Neuronal stem cell (in vitro differentiated cells): Measurements from ENCODE around the gene CALML5.

Source experiments
- DNase-seq: peaks from one replicate; pipeline ENCODE4 v3.0.0-alpha.2; 2013; ENCODE audit warnings: low spot score
- H2AFZ ChIP-seq: one replicate; pipeline ENCODE4 v1.6.1; 2013; ENCODE audit warnings: mild to moderate bottlenecking, low read length, inconsistent platforms
- H2AK5ac ChIP-seq: 2 replicates; pipeline ENCODE4 v1.6.1; 2013; ENCODE audit warnings: low read depth, mild to moderate bottlenecking, inconsistent platforms, low read length, moderate library complexity, mixed read lengths
- H2BK120ac ChIP-seq: 2 replicates; pipeline ENCODE4 v1.6.1; 2013; ENCODE audit warnings: low read depth, mild to moderate bottlenecking, inconsistent platforms, low read length, moderate library complexity, mixed read lengths
- H2BK12ac ChIP-seq: one replicate; pipeline ENCODE4 v1.6.1; 2013; ENCODE audit warnings: low read length, inconsistent platforms
- H2BK15ac ChIP-seq: 2 replicates; pipeline ENCODE4 v1.6.1; 2013; ENCODE audit warnings: mild to moderate bottlenecking, low read length, inconsistent platforms, mixed read lengths
- H2BK5ac ChIP-seq: one replicate; pipeline ENCODE4 v1.6.1; 2013; ENCODE audit warnings: inconsistent platforms, mild to moderate bottlenecking, low read length, moderate library complexity
- H3K14ac ChIP-seq: one replicate; pipeline ENCODE4 v1.6.1; 2013; ENCODE audit warnings: low read length, inconsistent platforms
- H3K18ac ChIP-seq: 2 replicates; pipeline ENCODE4 v1.6.1; 2013; ENCODE audit warnings: low read length, inconsistent platforms
- H3K23ac ChIP-seq: 2 replicates; pipeline ENCODE4 v1.6.1; 2013; ENCODE audit warnings: low read depth, mild to moderate bottlenecking, mixed read lengths, low read length, inconsistent platforms; ENCODE audit not compliant: poor library complexity
- H3K27ac ChIP-seq: replicated peaks from 3 replicates; pipeline ENCODE4 v1.5.1; 2013; ENCODE audit warnings: low read length, inconsistent platforms
- H3K27me3 ChIP-seq, 3 experiments: 2 replicates each; pipeline ENCODE4 v1.6.1; 2013; ENCODE audit warnings: low read length in 3 of 3, mild to moderate bottlenecking in 2 of 3, inconsistent platforms in 1 of 3, low read depth in 1 of 3, mixed read lengths in 1 of 3, moderate library complexity in 1 of 3; ENCODE audit not compliant: control insufficient read depth in 3 of 3, insufficient read depth in 3 of 3
- H3K36me3 ChIP-seq, 2 donors: replicated peaks in 1 of 2; 2 replicates each; pipeline ENCODE4 v1.6.1; 2013; ENCODE audit warnings: low read length in 2 of 2; ENCODE audit not compliant: control insufficient read depth in 2 of 2, insufficient read depth in 2 of 2
- H3K4ac ChIP-seq: 2 replicates; pipeline ENCODE4 v1.6.1; 2013; ENCODE audit warnings: inconsistent platforms, mild to moderate bottlenecking, low read length, moderate library complexity
- H3K4me1 ChIP-seq, 2 donors: 1 replicate in 1 of 2; 2 replicates in 1 of 2; pipeline ENCODE4 v1.6.1; 2013; ENCODE audit warnings: low read length in 2 of 2, low read depth in 1 of 2; ENCODE audit not compliant: control insufficient read depth in 2 of 2, insufficient read depth in 1 of 2
- H3K4me2 ChIP-seq: one replicate; pipeline ENCODE4 v1.6.1; 2013; ENCODE audit warnings: mild to moderate bottlenecking, low read length, inconsistent platforms; ENCODE audit not compliant: insufficient read depth, poor library complexity, severe bottlenecking
- H3K4me3 ChIP-seq, 2 donors: 2 replicates each; pipeline ENCODE4 v1.5.1; 2013; ENCODE audit warnings: low read length in 2 of 2, mild to moderate bottlenecking in 2 of 2, inconsistent platforms in 1 of 2, moderate library complexity in 1 of 2
- H3K79me1 ChIP-seq: one replicate; pipeline ENCODE4 v1.6.1; 2013; ENCODE audit warnings: low read depth, mild to moderate bottlenecking, inconsistent platforms, low read length, moderate library complexity
- H3K9ac ChIP-seq: one replicate; pipeline ENCODE4 v1.6.1; 2013; ENCODE audit warnings: mild to moderate bottlenecking, low read depth, low read length, inconsistent platforms; ENCODE audit not compliant: poor library complexity
- H3K9me3 ChIP-seq, 2 donors: replicated peaks in 1 of 2; 2 replicates each; pipeline versions ENCODE3 to v1.6.1; 2013; ENCODE audit warnings: low read length in 2 of 2, mild to moderate bottlenecking in 2 of 2, inconsistent platforms in 1 of 2, low read depth in 1 of 2, mixed read lengths in 1 of 2, moderate library complexity in 1 of 2; ENCODE audit not compliant: control insufficient read depth in 2 of 2, insufficient read depth in 1 of 2
- H4K8ac ChIP-seq: one replicate; pipeline ENCODE4 v1.6.1; 2013; ENCODE audit warnings: low read depth, mild to moderate bottlenecking, inconsistent platforms, low read length, moderate library complexity
- H4K91ac ChIP-seq: one replicate; pipeline ENCODE4 v1.6.1; 2013; ENCODE audit warnings: low read length, low read depth, mild to moderate bottlenecking, inconsistent platforms; ENCODE audit not compliant: poor library complexity
- WGBS, 2 donors: extraction: QIAGEN DNeasy Blood & Tissue Kit; methylation state at CpG; one replicate each; pipeline ENCODE4 v1.1.7; 2013; ENCODE audit warnings: missing lambda C conversion rate in 2 of 2, mixed read lengths in 1 of 2; ENCODE audit not compliant: insufficient read length in 2 of 2, insufficient replicate concordance in 1 of 2; ENCODE audit errors: extremely low coverage in 2 of 2; 5-methylcytosine and 5-hydroxymethylcytosine counted together

Gene CALML5

DNA sequence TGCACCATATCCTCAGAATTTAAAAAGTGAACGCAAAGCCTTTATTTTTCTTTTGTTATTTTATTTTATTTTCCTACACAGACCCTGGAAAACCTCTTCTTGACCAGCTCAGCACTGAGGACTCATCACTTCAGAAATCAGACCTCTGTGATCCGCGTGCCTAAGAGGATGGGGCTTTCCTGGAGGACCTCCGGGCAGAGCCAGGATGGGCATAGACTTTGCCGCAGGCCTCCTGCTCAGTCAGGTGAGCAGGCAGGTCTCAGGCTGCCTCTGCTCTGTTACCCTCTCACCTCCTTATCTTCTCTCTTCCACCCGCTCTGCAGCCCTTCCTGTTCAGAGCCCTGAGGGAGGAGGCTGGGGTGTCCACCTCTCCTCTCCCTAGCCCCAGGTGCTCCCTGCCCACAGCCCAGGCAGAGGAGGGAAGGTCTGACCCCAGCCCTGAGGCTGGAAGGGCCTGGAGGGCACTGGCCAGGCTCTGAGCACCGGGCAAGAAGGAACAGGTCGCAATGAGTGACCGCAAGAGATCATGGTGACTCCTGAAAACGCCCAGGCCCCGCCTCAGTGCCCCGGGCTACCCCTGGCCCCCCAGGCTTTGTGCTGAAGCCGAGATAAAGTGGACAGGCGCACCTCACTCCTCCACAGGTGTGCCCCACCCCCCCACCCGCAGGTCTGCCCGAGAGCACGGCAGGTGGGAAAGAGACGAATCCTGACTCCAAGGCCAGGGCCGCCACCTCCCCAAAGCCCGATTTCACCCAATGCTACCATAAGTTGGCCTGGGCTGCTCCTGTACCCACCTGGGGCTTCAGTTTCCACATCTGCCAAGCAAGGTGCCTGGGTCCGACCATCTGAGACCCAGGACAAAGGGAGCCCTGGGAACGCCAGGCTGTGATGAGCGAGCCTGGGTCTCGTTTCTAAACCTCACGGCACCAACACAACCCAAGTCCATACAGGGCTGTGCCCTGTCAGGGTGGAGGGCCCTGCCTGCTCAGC lies 2.8 kb downstream of the CALML5 start:
- Histone ChIP-seq H4K8ac (no peak overlapping the region), H3K27ac (no peak overlapping the region), H3K4me3 (peak overlapping the region in 1 of 2 donors; percentile 59), H3K14ac (no peak overlapping the region), H3K18ac (peak overlapping the region; percentile 84), H3K4me2 (no peak overlapping the region), H3K9ac (no peak overlapping the region), H2BK5ac (no peak overlapping the region), H3K23ac (no peak overlapping the region), H3K36me3 (no peaks in the 10 kb centered on the region), H3K27me3 (peaks cover 0 to 25% (median 0%) of the 10 kb centered on the region in 3 experiments), H3K79me1 (no peaks in the 10 kb centered on the region), H2AK5ac (peak overlapping the region; percentile 78), H2BK15ac (peak overlapping the region; percentile 80), H3K4ac (no peak overlapping the region), H3K4me1 (no peaks in the 10 kb centered on the region), H2BK120ac (peak overlapping the region; percentile 40), H3K9me3 (peaks cover 0 to 8% of the 10 kb centered on the region in 2 donors), H4K91ac (no peak overlapping the region), H2AFZ (no peak overlapping the region), H2BK12ac (no peak overlapping the region)
- no CpG with 5 or more reads among the region's 25 CpGs for WGBS, 2 donors
- no peak for DNase-seq

DNA sequence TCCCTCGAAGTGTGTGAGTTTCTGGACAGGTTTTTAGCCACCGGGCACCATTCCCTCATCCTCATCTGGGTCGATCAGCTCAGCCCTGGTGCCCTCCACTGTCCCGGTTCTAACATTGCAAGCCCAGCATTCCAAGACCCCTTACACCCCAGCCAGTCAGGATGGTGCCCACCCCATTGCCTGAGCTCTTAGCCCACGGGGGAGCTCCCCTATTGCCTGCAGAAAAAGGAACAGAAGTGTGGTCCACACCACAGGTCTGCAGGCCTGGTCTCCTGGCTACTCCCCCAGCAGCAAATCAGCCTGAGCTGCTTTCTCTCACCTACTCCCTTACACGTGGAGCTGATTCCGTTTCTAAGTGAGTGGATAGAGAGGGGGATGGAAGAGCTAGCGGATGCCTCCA lies 4.8 kb downstream of the CALML5 start:
- no peak overlapping the region for H4K91ac ChIP-seq
- no peak overlapping the region for H2BK15ac ChIP-seq
- no peak overlapping the region for H3K4ac ChIP-seq
- no peak overlapping the region for H2BK12ac ChIP-seq
- H3K14ac ChIP-seq, result no peak overlapping the region
- H3K9me3 ChIP-seq, result peaks cover 0 to 9% of the 10 kb centered on the region in 2 donors
- no peak overlapping the region for H3K18ac ChIP-seq
- no peak overlapping the region for H2BK120ac ChIP-seq
- no peak overlapping the region for H3K4me2 ChIP-seq
- no peaks in the 10 kb centered on the region for H3K79me1 ChIP-seq
- H3K9ac ChIP-seq, result no peak overlapping the region
- no peak overlapping the region for H2AFZ ChIP-seq
- no peak overlapping the region for H4K8ac ChIP-seq
- H3K36me3 ChIP-seq, result no peaks in the 10 kb centered on the region
- H3K27me3 ChIP-seq, result peaks cover 0 to 24% (median 0%) of the 10 kb centered on the region in 3 experiments
- H2AK5ac ChIP-seq, result no peak overlapping the region
- H2BK5ac ChIP-seq, result no peak overlapping the region
- no peak overlapping the region for H3K23ac ChIP-seq
- no CpG with 5 or more reads among the region's 8 CpGs for WGBS, 2 donors
- no peaks in the 10 kb centered on the region for H3K4me1 ChIP-seq
- no peak for DNase-seq
- H3K27ac ChIP-seq, result no peak overlapping the region
- no peak overlapping the region for H3K4me3 ChIP-seq

DNA sequence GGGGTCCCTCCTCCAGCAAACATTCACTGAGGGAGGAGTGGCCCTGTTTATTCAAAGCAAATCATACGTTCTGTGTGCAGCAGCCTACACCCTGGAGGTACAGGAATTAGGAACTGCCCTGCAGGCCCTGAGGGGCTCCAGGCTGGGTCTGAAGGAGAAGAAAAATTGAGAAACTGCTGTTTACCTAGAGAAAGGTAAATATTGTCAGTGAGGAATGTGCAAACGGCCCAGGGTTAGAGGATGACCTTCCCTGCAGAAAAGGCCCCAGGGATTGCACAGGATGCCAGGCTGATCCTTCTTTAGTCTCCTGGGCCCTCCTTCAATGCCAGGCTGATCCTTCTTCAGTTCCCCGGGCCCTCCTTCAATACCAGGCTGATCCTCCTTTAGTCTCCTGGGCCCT lies 5.7 kb downstream of the CALML5 start:
- no peak overlapping the region for H2BK12ac ChIP-seq
- no peak for DNase-seq
- no CpG with 5 or more reads among the region's 3 CpGs for WGBS, 2 donors
- no peak overlapping the region for H3K4ac ChIP-seq
- H2BK5ac ChIP-seq, result no peak overlapping the region
- H3K27ac ChIP-seq, result no peak overlapping the region
- H2BK15ac ChIP-seq, result no peak overlapping the region
- H3K4me3 ChIP-seq, result no peak overlapping the region
- H3K79me1 ChIP-seq, result no peaks in the 10 kb centered on the region
- no peak overlapping the region for H3K4me2 ChIP-seq
- no peaks in the 10 kb centered on the region for H3K4me1 ChIP-seq
- H3K9ac ChIP-seq, result no peak overlapping the region
- H3K18ac ChIP-seq, result peak overlapping the region; percentile 35
- no peak overlapping the region for H3K23ac ChIP-seq
- peaks cover 0 to 9% of the 10 kb centered on the region in 2 donors for H3K9me3 ChIP-seq
- no peak overlapping the region for H3K14ac ChIP-seq
- H3K27me3 ChIP-seq, result peaks cover 0 to 27% (median 0%) of the 10 kb centered on the region in 3 experiments
- H2AK5ac ChIP-seq, result no peak overlapping the region
- no peak overlapping the region for H2AFZ ChIP-seq
- H3K36me3 ChIP-seq, result no peaks in the 10 kb centered on the region
- no peak overlapping the region for H4K8ac ChIP-seq
- no peak overlapping the region for H2BK120ac ChIP-seq
- no peak overlapping the region for H4K91ac ChIP-seq

DNA sequence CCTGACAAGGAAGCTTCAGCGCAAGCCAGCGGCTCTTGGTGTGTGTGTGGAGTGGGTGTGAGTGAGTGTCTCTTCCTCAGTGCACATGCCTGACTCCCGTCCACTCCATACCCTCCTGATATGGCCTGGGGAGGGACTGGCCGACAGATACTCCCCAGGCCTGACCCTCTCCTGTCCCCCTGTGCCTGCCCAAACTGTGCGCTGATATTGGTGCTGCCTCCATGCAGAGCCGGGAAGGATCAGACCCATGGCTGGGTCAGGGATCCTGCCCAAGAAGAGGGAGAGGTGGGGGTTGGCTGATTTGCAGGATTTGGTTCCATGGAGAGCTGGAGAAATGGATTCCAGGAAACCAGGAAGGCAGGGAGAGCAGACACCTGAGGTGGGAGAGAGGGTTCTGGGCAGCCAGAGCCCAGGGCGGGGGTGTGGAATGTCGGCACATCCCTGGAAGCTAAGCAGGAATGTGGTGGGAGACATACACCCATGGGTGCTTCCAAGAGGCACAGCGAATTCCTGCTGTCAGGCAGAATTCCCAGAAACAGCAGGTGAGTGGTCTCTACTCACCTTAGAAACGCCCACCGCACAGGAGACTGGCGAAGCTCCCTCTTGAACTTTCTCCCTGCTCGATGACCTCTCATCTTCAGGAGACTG lies 6.3 kb downstream of the CALML5 start:
- no peak overlapping the region for H3K4ac ChIP-seq

More for the DNA sequence above, 6.3 kb downstream of the CALML5 start:
- Histone ChIP-seq H3K27ac (no peak overlapping the region), H3K4me1 (no peaks in the 10 kb centered on the region), H3K23ac (no peak overlapping the region), H2AK5ac (no peak overlapping the region), H3K9me3 (peaks cover 0 to 9% of the 10 kb centered on the region in 2 donors), H2BK15ac (no peak overlapping the region), H3K27me3 (peaks cover 0 to 27% (median 0%) of the 10 kb centered on the region in 3 experiments), H2BK12ac (no peak overlapping the region), H3K14ac (no peak overlapping the region), H3K18ac (peak overlapping the region; percentile 19), H4K91ac (no peak overlapping the region), H3K4me3 (peak overlapping the region in 1 of 2 donors; percentile 36), H2BK120ac (no peak overlapping the region), H3K36me3 (no peaks in the 10 kb centered on the region), H3K9ac (no peak overlapping the region), H4K8ac (no peak overlapping the region), H2AFZ (no peak overlapping the region), H2BK5ac (no peak overlapping the region), H3K79me1 (no peaks in the 10 kb centered on the region), H3K4me2 (no peak overlapping the region)
- no CpG with 5 or more reads among the region's 13 CpGs for WGBS, 2 donors
- DNase-seq, result no peak
